Mesenchymal stem cell (in vitro differentiated cells and primary cell): ENCODE results near the gene GAST.
A peak's percentile ranks its signal among the peaks of the same experiment; 100 is the strongest.
"Not testable (repeated sequence)": the region's sequence is repeated elsewhere in the genome, so short reads cannot be mapped to it uniquely, and the experiment has no call there.

Source experiments
- DNase-seq: peaks from one replicate; pipeline ENCODE4 v3.0.0-alpha.2; 2013
- H2AFZ ChIP-seq: one replicate; pipeline ENCODE4 v1.6.1; 2013; ENCODE audit warnings: low read depth, mild to moderate bottlenecking, control low read depth, inconsistent platforms, low read length, moderate library complexity
- H2AK5ac ChIP-seq: 2 replicates; pipeline ENCODE4 v1.6.1; 2013; ENCODE audit warnings: low read length, moderate library complexity, mild to moderate bottlenecking, inconsistent platforms; ENCODE audit not compliant: severe bottlenecking
- H2BK120ac ChIP-seq: one replicate; pipeline ENCODE4 v1.6.1; 2013; ENCODE audit warnings: low read depth, mild to moderate bottlenecking, inconsistent platforms, low read length, moderate library complexity
- H2BK12ac ChIP-seq, 2 experiments: one replicate each; pipeline ENCODE4 v1.6.1; 2013; ENCODE audit warnings: inconsistent platforms in 2 of 2, low read length in 2 of 2, mild to moderate bottlenecking in 2 of 2, moderate library complexity in 2 of 2, control low read depth in 1 of 2
- H2BK15ac ChIP-seq: one replicate; pipeline ENCODE4 v1.6.1; 2013; ENCODE audit warnings: mild to moderate bottlenecking, low read depth, inconsistent platforms; ENCODE audit not compliant: poor library complexity, severe bottlenecking
- H2BK5ac ChIP-seq: 2 replicates; pipeline ENCODE4 v1.6.1; 2013; ENCODE audit warnings: low read depth, mild to moderate bottlenecking, low read length, control low read depth, inconsistent platforms; ENCODE audit not compliant: poor library complexity, severe bottlenecking
- H3K14ac ChIP-seq, 2 experiments: one replicate each; pipeline ENCODE4 v1.6.1; 2013; ENCODE audit warnings: inconsistent platforms in 2 of 2, low read length in 2 of 2, control low read depth in 1 of 2, mild to moderate bottlenecking in 1 of 2, moderate library complexity in 1 of 2
- H3K18ac ChIP-seq, 2 experiments: one replicate each; pipeline ENCODE4 v1.6.1; 2013; ENCODE audit warnings: inconsistent platforms in 2 of 2, low read length in 2 of 2, control low read depth in 1 of 2, low read depth in 1 of 2, mild to moderate bottlenecking in 1 of 2
- H3K23ac ChIP-seq, 2 experiments: one replicate each; pipeline ENCODE4 v1.6.1; 2013; ENCODE audit warnings: inconsistent platforms in 2 of 2, low read length in 2 of 2, mild to moderate bottlenecking in 2 of 2, moderate library complexity in 2 of 2, control low read depth in 1 of 2
- H3K27ac ChIP-seq: 2 replicates; pipeline ENCODE4 v1.5.1; 2013; ENCODE audit warnings: mild to moderate bottlenecking, moderate library complexity, low read length, control low read depth, inconsistent platforms; ENCODE audit not compliant: poor library complexity, severe bottlenecking
- H3K27me3 ChIP-seq, 2 experiments: 2 replicates each; pipeline versions ENCODE4 v1.6.1 to v1.7.0; 2013; ENCODE audit warnings: low read length in 2 of 2, mild to moderate bottlenecking in 2 of 2, moderate library complexity in 2 of 2, control low read depth in 1 of 2, inconsistent platforms in 1 of 2; ENCODE audit not compliant: control insufficient read depth in 1 of 2, insufficient read depth in 1 of 2
- H3K36me3 ChIP-seq, 2 experiments: 2 replicates each; pipeline versions ENCODE4 v1.6.1 to v1.7.0; 2013; ENCODE audit warnings: low read length in 2 of 2, control low read depth in 1 of 2, inconsistent platforms in 1 of 2, low read depth in 1 of 2, mild to moderate bottlenecking in 1 of 2; ENCODE audit not compliant: insufficient read depth in 2 of 2, control insufficient read depth in 1 of 2
- H3K4ac ChIP-seq, 2 experiments: one replicate each; pipeline ENCODE4 v1.6.1; 2013; ENCODE audit warnings: inconsistent platforms in 2 of 2, low read length in 2 of 2, mild to moderate bottlenecking in 2 of 2, moderate library complexity in 2 of 2, control low read depth in 1 of 2, low read depth in 1 of 2
- H3K4me1 ChIP-seq: 2 replicates; pipeline ENCODE4 v1.6.1; 2013; ENCODE audit warnings: low read depth, low read length, control low read depth; ENCODE audit not compliant: control insufficient read depth, insufficient read depth
- H3K4me2 ChIP-seq: 2 replicates; pipeline ENCODE4 v1.6.1; 2013; ENCODE audit warnings: low read length, mild to moderate bottlenecking, inconsistent platforms; ENCODE audit not compliant: poor library complexity, severe bottlenecking
- H3K4me3 ChIP-seq, 2 experiments: 2 replicates each; pipeline versions ENCODE4 v1.5.1 to v1.7.0; 2013; ENCODE audit warnings: low read length in 2 of 2, mild to moderate bottlenecking in 2 of 2, control low read depth in 1 of 2, low read depth in 1 of 2; ENCODE audit not compliant: insufficient read depth in 1 of 2
- H3K79me1 ChIP-seq: replicated peaks from 2 replicates; pipeline ENCODE4 v1.6.1; 2013; ENCODE audit warnings: mild to moderate bottlenecking, control low read depth, low read length, inconsistent platforms; ENCODE audit not compliant: poor library complexity, severe bottlenecking
- H3K9ac ChIP-seq: 2 replicates; pipeline ENCODE4 v1.7.0; 2013; ENCODE audit warnings: mild to moderate bottlenecking, low read length, moderate library complexity
- H3K9me3 ChIP-seq: 2 replicates; pipeline ENCODE4 v1.7.0; 2013; ENCODE audit warnings: mild to moderate bottlenecking, low read length; ENCODE audit not compliant: control insufficient read depth
- H4K8ac ChIP-seq: one replicate; pipeline ENCODE4 v1.6.1; 2013; ENCODE audit warnings: inconsistent platforms, mild to moderate bottlenecking, low read length, moderate library complexity
- H4K91ac ChIP-seq: one replicate; pipeline ENCODE4 v1.6.1; 2013; ENCODE audit warnings: mild to moderate bottlenecking, low read length, inconsistent platforms
- WGBS: methylation state at CpG from one replicate; pipeline ENCODE4 v1.1.7; 2013; ENCODE audit warnings: mixed read lengths; 5-methylcytosine and 5-hydroxymethylcytosine counted together

GAST gene

GRCh38 chr17:41695954-41696757, 16.0 kb upstream of the GAST start:
- Histone ChIP-seq H3K4me3 (no peak overlapping the region), H3K14ac (no peak overlapping the region), H3K4me2 (no peak overlapping the region), H2BK15ac (no peak overlapping the region), H3K9me3 (no peaks in the 10 kb centered on the region), H3K23ac (no peak overlapping the region), H3K27me3 (no peaks in the 10 kb centered on the region), H3K9ac (no peak overlapping the region), H4K8ac (peak overlapping the region; percentile 28), H4K91ac (no peak overlapping the region), H2BK5ac (no peak overlapping the region), H3K18ac (peak overlapping the region; percentile 16 to 64), H3K36me3 (peaks cover 29 to 41% of the 10 kb centered on the region in 2 experiments), H2AFZ (no peak overlapping the region), H2BK12ac (peak overlapping the region; percentile 26 to 89), H3K79me1 (no peaks in the 10 kb centered on the region), H3K4ac (no peak overlapping the region), H2BK120ac (no peak overlapping the region), H3K4me1 (peaks cover 14% of the 10 kb centered on the region), H2AK5ac (no peak overlapping the region), H3K27ac (no peak overlapping the region)
- WGBS, result 72% methylated on average over 10 of the region's 11 CpGs
- peak; percentile 86 for DNase-seq

- peak overlapping the region in 1 of 2 experiments; percentile 83 for H2BK12ac ChIP-seq
- peak; percentile 98 for DNase-seq
- H3K27ac ChIP-seq, result no peak overlapping the region
- H3K14ac ChIP-seq, result no peak overlapping the region
- H3K9me3 ChIP-seq, result no peaks in the 10 kb centered on the region
- H3K4me1 ChIP-seq, result peaks cover 9% of the 10 kb centered on the region
- H2BK120ac ChIP-seq, result no peak overlapping the region
- no peak overlapping the region for H4K8ac ChIP-seq
- H3K23ac ChIP-seq, result no peak overlapping the region
- H3K18ac ChIP-seq, result peak overlapping the region; percentile 14 to 50
- H2BK5ac ChIP-seq, result no peak overlapping the region
- H3K27me3 ChIP-seq, result no peaks in the 10 kb centered on the region
- H3K36me3 ChIP-seq, result peaks cover 22 to 29% of the 10 kb centered on the region in 2 experiments
- no peak overlapping the region for H2AK5ac ChIP-seq
- no peaks in the 10 kb centered on the region for H3K79me1 ChIP-seq
- no peak overlapping the region for H2AFZ ChIP-seq
- no peak overlapping the region for H4K91ac ChIP-seq
- 36% methylated on average over 4 of the region's 6 CpGs for WGBS
- H3K4ac ChIP-seq, result peak overlapping the region in 1 of 2 experiments; percentile 63
- peak overlapping the region; percentile 49 for H3K9ac ChIP-seq
- H2BK15ac ChIP-seq, result no peak overlapping the region
- no peak overlapping the region for H3K4me3 ChIP-seq
- H3K4me2 ChIP-seq, result no peak overlapping the region
Observed at GRCh38 chr17:41697122-41697962, 14.8 kb upstream of the GAST start.

GRCh38 chr17:41700843-41701242, 11.3 kb upstream of the GAST start:
- 86% methylated on average over 3 of the region's 3 CpGs for WGBS
- not testable (repeated sequence) for H2BK15ac ChIP-seq, DNase-seq, H3K4me3 ChIP-seq, H3K23ac ChIP-seq, H3K36me3 ChIP-seq, H3K27ac ChIP-seq, H2BK5ac ChIP-seq, H3K9me3 ChIP-seq, H2AK5ac ChIP-seq, H3K9ac ChIP-seq, H3K27me3 ChIP-seq, H3K79me1 ChIP-seq, H3K18ac ChIP-seq, H2AFZ ChIP-seq, H4K8ac ChIP-seq, H4K91ac ChIP-seq, H3K14ac ChIP-seq, H3K4me2 ChIP-seq, H2BK120ac ChIP-seq, H3K4ac ChIP-seq, H2BK12ac ChIP-seq
- H3K4me1 ChIP-seq, result peaks cover 10% of the 10 kb centered on the region

- no peak overlapping the region for H3K27ac ChIP-seq
Observed at GRCh38 chr17:41702712-41703111, 9.4 kb upstream of the GAST start.

More at GRCh38 chr17:41702712-41703111, 9.4 kb upstream of the GAST start:
- Histone ChIP-seq H2BK5ac (no peak overlapping the region), H3K79me1 (no peaks in the 10 kb centered on the region), H3K4me1 (peaks cover 10% of the 10 kb centered on the region), H3K4ac (no peak overlapping the region), H2BK120ac (no peak overlapping the region), H3K9ac (no peak overlapping the region), H3K4me2 (no peak overlapping the region), H3K18ac (no peak overlapping the region), H2BK15ac (no peak overlapping the region), H3K27me3 (peaks cover 0 to under 1% of the 10 kb centered on the region in 2 experiments), H3K9me3 (no peaks in the 10 kb centered on the region), H2BK12ac (no peak overlapping the region), H3K4me3 (no peak overlapping the region), H4K91ac (no peak overlapping the region), H2AK5ac (no peak overlapping the region), H4K8ac (no peak overlapping the region), H3K14ac (no peak overlapping the region), H3K23ac (no peak overlapping the region), H2AFZ (no peak overlapping the region), H3K36me3 (no peaks in the 10 kb centered on the region)
- no peak for DNase-seq
- WGBS, result 86% methylated on average over 7 of the region's 8 CpGs
